MM.1S (cell line): ENCODE measurements around the gene FN3KRP.

Experiments
- EZH2 ChIP-seq: fragments of 300-600 bp; sonication (generic); optimal IDR thresholded peaks from 2 replicates; pipeline ENCODE3; 2017; ENCODE audit warnings: low read depth, mild to moderate bottlenecking, antibody characterized with exemption, low read length, mixed read lengths
- EZH2phosphoT487 ChIP-seq: fragments of 300-600 bp; sonication (generic); IDR thresholded peaks from 2 replicates; pipeline ENCODE4 v1.6.1; 2018; ENCODE audit warnings: antibody characterized with exemption, low read length

GRCh38 chr17:82686366-82687324 is 29.9 kb upstream of the FN3KRP start:
- TF ChIP-seq EZH2: no peak
- no peak for TF ChIP-seq EZH2phosphoT487
